CD14-positive monocyte (primary cell): ENCODE data around the gene UFSP1. TPM values are rescaled to one million over a fixed set of nuclear protein-coding genes. Genes with fewer than 3 reads are reported as not detected.

Source experiments
- DNase-seq, 3 donors: peaks; one replicate each; pipeline ENCODE4 v3.0.0-alpha.2; 2011 to 2022
- H2AFZ ChIP-seq: 2 replicates; pipeline ENCODE4 v1.6.0; 2012; ENCODE audit warnings: mild to moderate bottlenecking, low read depth, low read length, inconsistent platforms; ENCODE audit not compliant: insufficient read depth, poor library complexity, severe bottlenecking
- H3K27ac ChIP-seq, 2 donors: 1 replicate in 1 of 2; 2 replicates in 1 of 2; pipeline ENCODE4 v1.5.1; 2012 to 2013; ENCODE audit warnings: low read length in 2 of 2, control low read depth in 1 of 2, inconsistent platforms in 1 of 2, low read depth in 1 of 2, mild to moderate bottlenecking in 1 of 2
- H3K27me3 ChIP-seq, 2 donors: one replicate each; pipeline versions ENCODE4 v1.6.0 to v1.6.1; 2011 to 2013; ENCODE audit warnings: low read length in 2 of 2; ENCODE audit not compliant: control insufficient read depth in 2 of 2, insufficient read depth in 2 of 2
- H3K36me3 ChIP-seq, 2 donors: replicated peaks in 1 of 2; 1 replicate in 1 of 2; 2 replicates in 1 of 2; pipeline versions ENCODE4 v1.5.1 to v1.6.1; 2012 to 2013; ENCODE audit warnings: low read length in 2 of 2, control low read depth in 1 of 2, inconsistent platforms in 1 of 2, mild to moderate bottlenecking in 1 of 2; ENCODE audit not compliant: insufficient read depth in 2 of 2, control insufficient read depth in 1 of 2
- H3K4me1 ChIP-seq, 2 donors: 1 replicate in 1 of 2; 2 replicates in 1 of 2; pipeline versions ENCODE4 v1.5.1 to v1.6.1; 2012 to 2013; ENCODE audit warnings: low read length in 2 of 2, control low read depth in 1 of 2, inconsistent platforms in 1 of 2, mild to moderate bottlenecking in 1 of 2, moderate library complexity in 1 of 2; ENCODE audit not compliant: insufficient read depth in 2 of 2, control insufficient read depth in 1 of 2
- H3K4me2 ChIP-seq: replicated peaks from 2 replicates; pipeline ENCODE3; 2012; ENCODE audit warnings: low read length, moderate library complexity, mild to moderate bottlenecking; ENCODE audit not compliant: poor library complexity, severe bottlenecking; ENCODE audit errors: extremely low read depth
- H3K4me3 ChIP-seq, 3 experiments: fragments of 200-600 bp in 1 of 3; sonication (generic) in 1 of 3; replicated peaks in 1 of 3; 1 replicate in 2 of 3; 2 replicates in 1 of 3; pipeline ENCODE4 v1.5.1; 2011 to 2013; ENCODE audit warnings: low read length in 3 of 3, mild to moderate bottlenecking in 3 of 3, control low read depth in 2 of 3, low read depth in 2 of 3, inconsistent platforms in 1 of 3, moderate library complexity in 1 of 3
- H3K79me2 ChIP-seq: 2 replicates; pipeline ENCODE4 v1.6.0; 2012; ENCODE audit warnings: mild to moderate bottlenecking, control low read depth, inconsistent platforms, low read length, moderate library complexity; ENCODE audit not compliant: insufficient read depth
- H3K9ac ChIP-seq: 2 replicates; pipeline ENCODE4 v1.6.0; 2017; ENCODE audit warnings: low read length, mild to moderate bottlenecking; ENCODE audit not compliant: insufficient read depth, poor library complexity, severe bottlenecking
- H3K9me3 ChIP-seq, 2 donors: replicated peaks in 1 of 2; 1 replicate in 1 of 2; 2 replicates in 1 of 2; pipeline versions ENCODE4 v1.5.1 to v1.6.1; 2012 to 2013; ENCODE audit warnings: low read length in 2 of 2, control low read depth in 1 of 2; ENCODE audit not compliant: control insufficient read depth in 1 of 2, insufficient read depth in 1 of 2
- H4K20me1 ChIP-seq: 2 replicates; pipeline ENCODE4 v1.6.0; 2012; ENCODE audit warnings: mild to moderate bottlenecking, low read length, control low read depth, moderate library complexity; ENCODE audit not compliant: insufficient read depth
- H3K27ac Mint-ChIP-seq, 7 donors: one replicate each; pipeline ENCODE4 v1.8.0; 2020; ENCODE audit warnings: mild to moderate bottlenecking in 7 of 7, mixed read lengths in 7 of 7, moderate library complexity in 6 of 7, inconsistent platforms in 2 of 7
- H3K27me3 Mint-ChIP-seq, 3 donors: one replicate each; pipeline ENCODE4 v1.8.0; 2021 to 2022; ENCODE audit warnings: low read depth in 3 of 3, mild to moderate bottlenecking in 3 of 3, mixed read lengths in 3 of 3, moderate library complexity in 3 of 3, inconsistent platforms in 1 of 3
- H3K36me3 Mint-ChIP-seq, 2 donors: one replicate each; pipeline ENCODE4 v1.8.0; 2020; ENCODE audit warnings: mixed read lengths in 2 of 2, inconsistent platforms in 1 of 2, mild to moderate bottlenecking in 1 of 2
- H3K4me1 Mint-ChIP-seq: one replicate; pipeline ENCODE4 v1.8.0; 2020; ENCODE audit warnings: mild to moderate bottlenecking, mixed read lengths
- H3K4me3 Mint-ChIP-seq, 2 donors: one replicate each; pipeline ENCODE4 v1.8.0; 2020; ENCODE audit warnings: mild to moderate bottlenecking in 2 of 2, mixed read lengths in 2 of 2, moderate library complexity in 1 of 2
- H3K9me3 Mint-ChIP-seq, 7 donors: one replicate each; pipeline ENCODE4 v1.8.0; 2020 to 2022; ENCODE audit warnings: mixed read lengths in 7 of 7, mild to moderate bottlenecking in 6 of 7, moderate library complexity in 6 of 7, inconsistent platforms in 2 of 7
- WGBS: methylation state at CpG from one replicate; pipeline ENCODE4 v1.1.5; 2013; ENCODE audit warnings: missing lambda C conversion rate; ENCODE audit not compliant: insufficient coverage; 5-methylcytosine and 5-hydroxymethylcytosine counted together
- intact Hi-C, 2 donors: fragments of 100-400 bp; cut with micrococcal nuclease; formaldehyde crosslinking; loops; one replicate each; pipeline versions ENCODE4 v1.15.0 to v1.15.1; 2023
- polyA plus RNA-seq, 3 donors: library from polyadenylated mRNA; depleted of rRNA in 1 of 3; unstranded in 2 of 3; stranded (reverse) in 1 of 3; fragments of 300-500 nt in 2 of 3; fragments of >200 nt in 1 of 3; fragmentation: Illumina TruSeq in 2 of 3; gene quantifications; 1 replicate in 2 of 3; 2 replicates in 1 of 3; pipeline ENCODE4 v1.2.3, GENCODE V29; 2012 to 2021
- TF ChIP-seq, protein P1 (sequence below): fragments of 200-600 bp; IDR thresholded peaks from one replicate; pipeline ENCODE4 v1.8.0; 2022; ENCODE audit warnings: antibody characterized with exemption, mild to moderate bottlenecking

Gene UFSP1
- polyA plus RNA-seq, 3 donors, result 0.57 to 0.76 (median 0.57) TPM

GRCh38 chr7:100908512-100908911 is 19.0 kb upstream of the UFSP1 start:
- Histone ChIP-seq H3K9me3 (no peaks in the 10 kb centered on the region), H2AFZ (no peak overlapping the region), H3K4me3 (no peak overlapping the region), H3K4me1 (peaks cover 14 to 25% of the 10 kb centered on the region in 2 donors), H3K36me3 (no peaks in the 10 kb centered on the region), H3K4me2 (no peak overlapping the region), H3K9ac (no peak overlapping the region), H3K27me3 (no peaks in the 10 kb centered on the region), H3K79me2 (no peaks in the 10 kb centered on the region), H4K20me1 (no peaks in the 10 kb centered on the region), H3K27ac (no peak overlapping the region)
- TF ChIP-seq, protein P1, sequence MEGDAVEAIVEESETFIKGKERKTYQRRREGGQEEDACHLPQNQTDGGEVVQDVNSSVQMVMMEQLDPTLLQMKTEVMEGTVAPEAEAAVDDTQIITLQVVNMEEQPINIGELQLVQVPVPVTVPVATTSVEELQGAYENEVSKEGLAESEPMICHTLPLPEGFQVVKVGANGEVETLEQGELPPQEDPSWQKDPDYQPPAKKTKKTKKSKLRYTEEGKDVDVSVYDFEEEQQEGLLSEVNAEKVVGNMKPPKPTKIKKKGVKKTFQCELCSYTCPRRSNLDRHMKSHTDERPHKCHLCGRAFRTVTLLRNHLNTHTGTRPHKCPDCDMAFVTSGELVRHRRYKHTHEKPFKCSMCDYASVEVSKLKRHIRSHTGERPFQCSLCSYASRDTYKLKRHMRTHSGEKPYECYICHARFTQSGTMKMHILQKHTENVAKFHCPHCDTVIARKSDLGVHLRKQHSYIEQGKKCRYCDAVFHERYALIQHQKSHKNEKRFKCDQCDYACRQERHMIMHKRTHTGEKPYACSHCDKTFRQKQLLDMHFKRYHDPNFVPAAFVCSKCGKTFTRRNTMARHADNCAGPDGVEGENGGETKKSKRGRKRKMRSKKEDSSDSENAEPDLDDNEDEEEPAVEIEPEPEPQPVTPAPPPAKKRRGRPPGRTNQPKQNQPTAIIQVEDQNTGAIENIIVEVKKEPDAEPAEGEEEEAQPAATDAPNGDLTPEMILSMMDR, result no peak
- Mint-ChIP-seq H3K27me3 (peaks cover 4 to 9% (median 5%) of the 10 kb centered on the region in 3 donors), H3K4me1 (peaks cover 21% of the 10 kb centered on the region), H3K4me3 (no peak overlapping the region), H3K9me3 (peaks cover 2 to 9% (median 3%) of the 10 kb centered on the region in 7 donors), H3K27ac (no peak overlapping the region), H3K36me3 (no peaks in the 10 kb centered on the region)
- no peak for DNase-seq
- intact Hi-C loops, result no loop called here
- 94% methylated on average over 2 of the region's 5 CpGs for WGBS

- Histone ChIP-seq H3K27me3 (peaks cover 0 to 20% of the 10 kb centered on the region in 2 donors), H3K9me3 (no peaks in the 10 kb centered on the region), H3K4me2 (no peak overlapping the region), H3K4me1 (no peaks in the 10 kb centered on the region), H3K36me3 (no peaks in the 10 kb centered on the region), H4K20me1 (no peaks in the 10 kb centered on the region), H3K27ac (no peak overlapping the region), H2AFZ (no peak overlapping the region), H3K79me2 (no peaks in the 10 kb centered on the region), H3K4me3 (no peak overlapping the region), H3K9ac (no peak overlapping the region)
- DNase-seq, result no peak
- TF ChIP-seq, protein P1, result no peak
- intact Hi-C loops, result no loop called here
- Mint-ChIP-seq H3K4me1 (no peaks in the 10 kb centered on the region), H3K27me3 (peaks cover 28 to 43% (median 35%) of the 10 kb centered on the region in 3 donors), H3K9me3 (peaks cover 0 to 3% (median 0%) of the 10 kb centered on the region in 7 donors), H3K27ac (no peak overlapping the region), H3K4me3 (no peak overlapping the region), H3K36me3 (no peaks in the 10 kb centered on the region)
- WGBS, result 43% methylated on average over 1 of the region's 7 CpGs
These were observed 13.1 kb upstream of the UFSP1 start for GRCh38 chr7:100902638-100903037.
